Endothelial cell of umbilical vein (primary cell): Measurements from ENCODE around the gene SH3BP5. TPM values are rescaled to one million over a fixed set of nuclear protein-coding genes. Genes with fewer than 3 reads are reported as not detected.

Experiments
- BruUV-seq: library from RNA; stranded (reverse); fragments of 400-500 nt; replicated peaks from 2 replicates; lab custom pipeline; 2021; lab: Mats Ljungman, UMichigan
- CTCF ChIA-PET: fragments of 300-600, 350-600 bp; sonication (Branson Sonifier 250); formaldehyde crosslinking; loops from one replicate; lab custom pipeline; 2021; ENCODE audit warnings: antibody characterized with exemption, inconsistent platforms; lab: Charles Lee
- POLR2A ChIA-PET: fragments of 300-600, 350-600 bp; sonication (Branson Sonifier 250); formaldehyde crosslinking; loops from one replicate; lab custom pipeline; 2021; ENCODE audit warnings: antibody characterized with exemption, inconsistent platforms; lab: Charles Lee
- DNase-seq: peaks from one replicate; pipeline ENCODE4 v3.0.0-alpha.2; 2011; ENCODE audit warnings: low read depth, low spot score
- FAIRE-seq: peaks from 2 replicates; lab custom pipeline; 2011; peaks lifted over from hg19 to GRCh38; lab: Jason Lieb, UNC
- H2AFZ ChIP-seq: 2 replicates; pipeline ENCODE4 v1.6.0; 2012; ENCODE audit warnings: low read depth, low read length, control low read depth, inconsistent platforms
- H3K27ac ChIP-seq: 2 replicates; pipeline ENCODE4 v1.5.1; 2011; ENCODE audit warnings: low read depth, mild to moderate bottlenecking, control low read depth, low read length, moderate library complexity; ENCODE audit not compliant: insufficient read depth
- H3K27me3 ChIP-seq, 2 experiments: 2 replicates each; pipeline versions ENCODE4 v1.6.0 to v1.6.1; 2011; ENCODE audit warnings: low read length in 2 of 2, mixed read lengths in 1 of 2; ENCODE audit not compliant: control insufficient read depth in 2 of 2, insufficient read depth in 2 of 2
- H3K36me3 ChIP-seq, 2 experiments: 2 replicates in 1 of 2; 3 replicates in 1 of 2; pipeline ENCODE4 v1.5.1; 2011; ENCODE audit warnings: low read length in 2 of 2, mild to moderate bottlenecking in 1 of 2, moderate library complexity in 1 of 2; ENCODE audit not compliant: control insufficient read depth in 2 of 2, insufficient read depth in 2 of 2; ENCODE audit errors: extremely low read depth in 1 of 2
- H3K4me1 ChIP-seq: 3 replicates; pipeline ENCODE4 v1.5.1; 2011; ENCODE audit warnings: mild to moderate bottlenecking, low read length; ENCODE audit not compliant: control insufficient read depth, insufficient read depth; ENCODE audit errors: extremely low read depth
- H3K4me2 ChIP-seq: 2 replicates; pipeline ENCODE4 v1.6.1; 2011; ENCODE audit warnings: low read length, control low read depth, mixed read lengths; ENCODE audit not compliant: insufficient read depth
- H3K4me3 ChIP-seq, 3 experiments: fragments of 200-600 bp in 1 of 3; sonication (generic), shearing (Covaris generic) in 1 of 3; replicated peaks in 1 of 3; 2 replicates each; pipeline ENCODE4 v1.5.1; 2011 to 2016; ENCODE audit warnings: control low read depth in 3 of 3, low read length in 3 of 3, mild to moderate bottlenecking in 2 of 3, inconsistent platforms in 1 of 3, low read depth in 1 of 3, moderate library complexity in 1 of 3; ENCODE audit not compliant: insufficient read depth in 1 of 3
- H3K79me2 ChIP-seq: 2 replicates; pipeline ENCODE4 v1.6.0; 2012; ENCODE audit warnings: low read length, inconsistent platforms; ENCODE audit not compliant: control insufficient read depth, insufficient read depth
- H3K9ac ChIP-seq: replicated peaks from 2 replicates; pipeline ENCODE3; 2011; ENCODE audit warnings: low read length, control low read depth; ENCODE audit not compliant: insufficient read depth; ENCODE audit errors: extremely low read depth
- H3K9me1 ChIP-seq: replicated peaks from 3 replicates; pipeline ENCODE4 v1.6.0; 2011; ENCODE audit warnings: mild to moderate bottlenecking, low read length; ENCODE audit not compliant: control insufficient read depth, insufficient read depth; ENCODE audit errors: extremely low read depth
- H3K9me3 ChIP-seq: replicated peaks from 2 replicates; pipeline ENCODE4 v1.5.1; 2012; ENCODE audit warnings: low read length, inconsistent platforms; ENCODE audit not compliant: control insufficient read depth, insufficient read depth
- H4K20me1 ChIP-seq: replicated peaks from 2 replicates; pipeline ENCODE3; 2011; ENCODE audit warnings: mild to moderate bottlenecking, low read length; ENCODE audit not compliant: control insufficient read depth, insufficient read depth; ENCODE audit errors: extremely low read depth
- EZH2 ChIP-seq: IDR thresholded peaks from 2 replicates; pipeline ENCODE4 v1.6.1; 2012; ENCODE audit warnings: borderline replicate concordance, low read depth, mild to moderate bottlenecking, moderate library complexity, low read length, inconsistent platforms; ENCODE audit not compliant: severe bottlenecking
- FOS ChIP-seq: IDR thresholded peaks from 2 replicates; pipeline ENCODE4 v1.6.1; 2011; ENCODE audit warnings: mild to moderate bottlenecking, low read length, moderate library complexity, borderline replicate concordance; ENCODE audit not compliant: insufficient read depth
- GATA2 ChIP-seq: IDR thresholded peaks from 2 replicates; pipeline ENCODE4 v1.7.0; 2011; ENCODE audit warnings: low read depth, mild to moderate bottlenecking, moderate library complexity, mixed read lengths, low read length; ENCODE audit not compliant: insufficient read length, insufficient read depth
- JUN ChIP-seq: IDR thresholded peaks from 2 replicates; pipeline ENCODE4 v1.6.1; 2011; ENCODE audit warnings: borderline replicate concordance, low read depth; ENCODE audit not compliant: insufficient read length, insufficient read depth
- MYC ChIP-seq: IDR thresholded peaks from one replicate; pipeline ENCODE4 v1.6.1; 2011; ENCODE audit warnings: mild to moderate bottlenecking, low read depth, low read length
- POLR2A ChIP-seq: IDR thresholded peaks from 2 replicates; pipeline ENCODE4 v1.6.1; 2012; ENCODE audit warnings: low read depth, mild to moderate bottlenecking, control low read depth, low read length
- POLR2AphosphoS5 ChIP-seq: IDR thresholded peaks from 2 replicates; pipeline ENCODE4 v1.6.1; 2012; ENCODE audit warnings: low read depth, mild to moderate bottlenecking, control low read depth, low read length, moderate library complexity; ENCODE audit not compliant: insufficient read depth
- dilution Hi-C: fragments of 300-500 bp; cut with MboI; formaldehyde crosslinking; loops from one replicate; pipeline ENCODE4 v1.15.0; 2019; ENCODE audit warnings: low sequenced_read_pairs; ENCODE audit not compliant: extremely low pct_ligation_motif_present
- intact Hi-C: fragments of 100-400 bp; cut with micrococcal nuclease; formaldehyde crosslinking; loops from one replicate; pipeline ENCODE4 v1.10.0; 2022
- polyA plus RNA-seq, 4 experiments: library from polyadenylated mRNA; depleted of rRNA in 3 of 4; stranded (reverse) in 3 of 4; unstranded in 1 of 4; fragments of >200 nt; gene quantifications; 2 replicates each; pipeline versions ENCODE4 v1.2.1 to v1.2.3, GENCODE V29; 2011 to 2012; ENCODE audit warnings: missing spikeins in 1 of 4
- total RNA-seq: library from RNA; stranded (reverse); gene quantifications from 2 replicates; pipeline ENCODE4 v1.2.3, GENCODE V29; 2021
- TF ChIP-seq, protein P1 (sequence below): IDR thresholded peaks from 2 replicates; pipeline ENCODE4 v1.6.1; 2011; ENCODE audit not compliant: insufficient read depth, insufficient read length
- TF ChIP-seq, protein P2 (sequence below), 2 donors: IDR thresholded peaks; 1 replicate in 1 of 2; 2 replicates in 1 of 2; pipeline ENCODE4 v1.5.1; 2011; ENCODE audit warnings: low read length in 2 of 2, mild to moderate bottlenecking in 2 of 2, moderate library complexity in 2 of 2, control low read depth in 1 of 2, inconsistent platforms in 1 of 2, low read depth in 1 of 2; ENCODE audit not compliant: insufficient read depth in 1 of 2; ENCODE audit errors: extremely low read depth in 1 of 2

The SH3BP5 gene
- total and polyA plus RNA-seq, 2 donors (not counting 3 experiments of a cell fraction or from before 2014, with no cell fraction given): 35.3 to 76.3 TPM

DNA sequence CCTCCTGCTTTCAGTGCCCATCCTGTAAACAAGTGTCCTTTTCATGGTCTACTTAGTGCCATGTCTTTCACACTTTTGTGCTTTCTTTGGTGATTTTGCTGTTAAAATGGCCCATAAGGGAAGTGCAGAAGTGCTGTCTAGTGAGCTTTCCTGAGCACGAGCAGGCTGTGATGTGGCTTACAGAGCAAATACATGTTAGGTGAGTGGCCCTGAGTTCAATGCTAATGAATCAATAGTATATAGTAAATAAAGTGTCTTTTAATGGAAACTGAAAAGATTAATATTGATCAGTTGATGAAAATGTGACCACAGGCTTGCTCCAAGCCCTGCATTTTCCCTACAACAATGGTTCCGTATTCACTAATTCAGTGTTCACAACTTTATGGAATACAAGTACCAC is 5.7 kb downstream of the SH3BP5 start:
- Histone ChIP-seq H3K9me3 (no peaks in the 10 kb centered on the region), H3K79me2 (peaks cover 85% of the 10 kb centered on the region), H2AFZ (no peak overlapping the region), H3K4me1 (peaks cover 52% of the 10 kb centered on the region), H3K4me2 (no peak overlapping the region), H3K27me3 (no peaks in the 10 kb centered on the region), H3K36me3 (peaks cover 2 to 3% of the 10 kb centered on the region in 2 experiments), H3K9me1 (no peaks in the 10 kb centered on the region), H3K9ac (no peak overlapping the region), H3K27ac (no peak overlapping the region), H4K20me1 (no peaks in the 10 kb centered on the region), H3K4me3 (no peak overlapping the region)
- BruUV-seq: no TSS peak
- CTCF ChIA-PET: no interaction called here
- TF ChIP-seq MYC: no peak
- TF ChIP-seq, protein P1, sequence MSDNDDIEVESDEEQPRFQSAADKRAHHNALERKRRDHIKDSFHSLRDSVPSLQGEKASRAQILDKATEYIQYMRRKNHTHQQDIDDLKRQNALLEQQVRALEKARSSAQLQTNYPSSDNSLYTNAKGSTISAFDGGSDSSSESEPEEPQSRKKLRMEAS: no peak
- TF ChIP-seq FOS: no peak
- no peak for TF ChIP-seq JUN
- TF ChIP-seq POLR2AphosphoS5: no peak
- TF ChIP-seq POLR2A: no peak
- no peak for TF ChIP-seq EZH2
- no peak for TF ChIP-seq GATA2
- TF ChIP-seq, protein P2, sequence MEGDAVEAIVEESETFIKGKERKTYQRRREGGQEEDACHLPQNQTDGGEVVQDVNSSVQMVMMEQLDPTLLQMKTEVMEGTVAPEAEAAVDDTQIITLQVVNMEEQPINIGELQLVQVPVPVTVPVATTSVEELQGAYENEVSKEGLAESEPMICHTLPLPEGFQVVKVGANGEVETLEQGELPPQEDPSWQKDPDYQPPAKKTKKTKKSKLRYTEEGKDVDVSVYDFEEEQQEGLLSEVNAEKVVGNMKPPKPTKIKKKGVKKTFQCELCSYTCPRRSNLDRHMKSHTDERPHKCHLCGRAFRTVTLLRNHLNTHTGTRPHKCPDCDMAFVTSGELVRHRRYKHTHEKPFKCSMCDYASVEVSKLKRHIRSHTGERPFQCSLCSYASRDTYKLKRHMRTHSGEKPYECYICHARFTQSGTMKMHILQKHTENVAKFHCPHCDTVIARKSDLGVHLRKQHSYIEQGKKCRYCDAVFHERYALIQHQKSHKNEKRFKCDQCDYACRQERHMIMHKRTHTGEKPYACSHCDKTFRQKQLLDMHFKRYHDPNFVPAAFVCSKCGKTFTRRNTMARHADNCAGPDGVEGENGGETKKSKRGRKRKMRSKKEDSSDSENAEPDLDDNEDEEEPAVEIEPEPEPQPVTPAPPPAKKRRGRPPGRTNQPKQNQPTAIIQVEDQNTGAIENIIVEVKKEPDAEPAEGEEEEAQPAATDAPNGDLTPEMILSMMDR (IDR thresholded peaks at IDR 0.05; ENCODE audit: extremely low read depth in 1 of 2, insufficient read depth in 1 of 2, low read depth in 1 of 2, low read length in 2 of 2): no peak
- FAIRE-seq (no peak), DNase-seq (no peak)
- POLR2A ChIA-PET: no interaction called here
- dilution Hi-C loops: no loop called here
- intact Hi-C loops: no loop called here
